PC-9 (cell line): Measurements from ENCODE around the gene CDK18. TPM values are rescaled to one million over a fixed set of nuclear protein-coding genes. Genes with fewer than 3 reads are reported as not detected.

Experiments
- BruUV-seq: library from RNA; stranded (reverse); fragments of 400-500 nt; replicated peaks from 2 replicates; lab custom pipeline; 2021; lab: Mats Ljungman, UMichigan
- CTCF ChIA-PET: fragments of 300-600 bp; sonication (Branson Sonifier 250); formaldehyde crosslinking; loops from one replicate; lab custom pipeline; 2022; ENCODE audit warnings: antibody characterized with exemption; lab: Charles Lee
- POLR2A ChIA-PET: fragments of 300-600 bp; sonication (Branson Sonifier 250); formaldehyde crosslinking; loops from one replicate; lab custom pipeline; 2022; ENCODE audit warnings: antibody characterized with exemption; ENCODE audit not compliant: unreplicated experiment; lab: Charles Lee
- DNase-seq, 2 experiments: peaks; one replicate each; pipeline versions ENCODE4 v3.0.0 to v3.0.0-alpha.2; 2015 to 2022; ENCODE audit warnings: mixed read lengths in 1 of 2
- H2AFZ ChIP-seq: fragments of 200-600 bp; sonication (generic); 2 replicates; pipeline ENCODE4 v1.8.1; 2017; ENCODE audit warnings: antibody characterized with exemption
- H3F3A ChIP-seq: fragments of 200-600 bp; sonication (generic); 2 replicates; pipeline ENCODE4 v1.8.1; 2017; ENCODE audit warnings: antibody characterized with exemption, mild to moderate bottlenecking, low read depth; ENCODE audit not compliant: insufficient read depth
- H3K27ac ChIP-seq: fragments of 200-600 bp; sonication (generic); 2 replicates; pipeline ENCODE4 v1.6.1; 2016; ENCODE audit warnings: mixed run types
- H3K27me3 ChIP-seq: fragments of 200-600 bp; sonication (generic); 2 replicates; pipeline ENCODE4 v1.6.1; 2016; ENCODE audit warnings: low read depth, mixed run types; ENCODE audit not compliant: insufficient read depth
- H3K36me3 ChIP-seq: fragments of 200-600 bp; sonication (generic); 2 replicates; pipeline ENCODE4 v1.6.1; 2016; ENCODE audit warnings: low read depth, mixed run types
- H3K4me1 ChIP-seq: fragments of 200-600 bp; sonication (generic); replicated peaks from 2 replicates; pipeline ENCODE4 v1.6.1; 2016; ENCODE audit warnings: mixed run types; ENCODE audit not compliant: insufficient read depth
- H3K4me2 ChIP-seq: fragments of 200-600 bp; sonication (generic); 2 replicates; pipeline ENCODE4 v1.6.1; 2017; ENCODE audit warnings: mixed run types
- H3K4me3 ChIP-seq: fragments of 200-600 bp; sonication (generic); 2 replicates; pipeline ENCODE4 v1.6.1; 2016; ENCODE audit warnings: mixed run types
- H3K79me2 ChIP-seq: fragments of 200-600 bp; sonication (generic); 2 replicates; pipeline ENCODE4 v1.6.1; 2017; ENCODE audit warnings: low read depth, mixed run types
- H3K9me2 ChIP-seq: fragments of 200-600 bp; sonication (generic); 2 replicates; pipeline ENCODE4 v1.8.1; 2017; ENCODE audit warnings: mild to moderate bottlenecking; ENCODE audit not compliant: insufficient read depth
- H3K9me3 ChIP-seq: fragments of 200-600 bp; sonication (generic); 2 replicates; pipeline ENCODE4 v1.8.1; 2016; ENCODE audit warnings: low read depth; ENCODE audit not compliant: insufficient read depth
- H4K20me1 ChIP-seq: fragments of 200-600 bp; sonication (generic); 2 replicates; pipeline ENCODE4 v1.8.1; 2017; ENCODE audit not compliant: insufficient read depth
- EZH2 ChIP-seq: fragments of 200-600 bp; sonication (generic); IDR thresholded peaks from 2 replicates; pipeline ENCODE4 v1.8.0; 2017; ENCODE audit warnings: antibody characterized with exemption, low read depth
- intact Hi-C: fragments of 100-400 bp; cut with micrococcal nuclease; formaldehyde crosslinking; loops from one replicate; pipeline ENCODE4 v1.10.0; 2022; ENCODE audit not compliant: unreplicated experiment
- total RNA-seq: library from RNA; stranded (reverse); gene quantifications from 2 replicates; pipeline ENCODE4 v1.2.3, GENCODE V29; 2021
- TF ChIP-seq, protein P1 (sequence below): fragments of 200-600 bp; sonication (generic); conservative IDR thresholded peaks from 2 replicates; pipeline ENCODE4 v1.6.1; 2017; ENCODE audit warnings: mixed run types, antibody characterized with exemption, mild to moderate bottlenecking, moderate library complexity

Gene CDK18
- total RNA-seq, 1 experiment from 2014 or later = 35.3 TPM

GRCh38 chr1:205470131-205470530, 34.3 kb upstream of the CDK18 start:
- no peak overlapping the region for H2AFZ ChIP-seq
- CTCF ChIA-PET = no interaction called here
- H4K20me1 ChIP-seq = no peaks in the 10 kb centered on the region
- H3F3A ChIP-seq = no peaks in the 10 kb centered on the region
- no peak overlapping the region for H3K4me3 ChIP-seq
- no peak for TF ChIP-seq EZH2
- TF ChIP-seq, protein P1, sequence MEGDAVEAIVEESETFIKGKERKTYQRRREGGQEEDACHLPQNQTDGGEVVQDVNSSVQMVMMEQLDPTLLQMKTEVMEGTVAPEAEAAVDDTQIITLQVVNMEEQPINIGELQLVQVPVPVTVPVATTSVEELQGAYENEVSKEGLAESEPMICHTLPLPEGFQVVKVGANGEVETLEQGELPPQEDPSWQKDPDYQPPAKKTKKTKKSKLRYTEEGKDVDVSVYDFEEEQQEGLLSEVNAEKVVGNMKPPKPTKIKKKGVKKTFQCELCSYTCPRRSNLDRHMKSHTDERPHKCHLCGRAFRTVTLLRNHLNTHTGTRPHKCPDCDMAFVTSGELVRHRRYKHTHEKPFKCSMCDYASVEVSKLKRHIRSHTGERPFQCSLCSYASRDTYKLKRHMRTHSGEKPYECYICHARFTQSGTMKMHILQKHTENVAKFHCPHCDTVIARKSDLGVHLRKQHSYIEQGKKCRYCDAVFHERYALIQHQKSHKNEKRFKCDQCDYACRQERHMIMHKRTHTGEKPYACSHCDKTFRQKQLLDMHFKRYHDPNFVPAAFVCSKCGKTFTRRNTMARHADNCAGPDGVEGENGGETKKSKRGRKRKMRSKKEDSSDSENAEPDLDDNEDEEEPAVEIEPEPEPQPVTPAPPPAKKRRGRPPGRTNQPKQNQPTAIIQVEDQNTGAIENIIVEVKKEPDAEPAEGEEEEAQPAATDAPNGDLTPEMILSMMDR = no peak
- H3K4me1 ChIP-seq = no peaks in the 10 kb centered on the region
- intact Hi-C loops = no loop called here
- BruUV-seq = no TSS peak
- H3K27me3 ChIP-seq = peaks cover 24% of the 10 kb centered on the region
- POLR2A ChIA-PET = no interaction called here
- H3K9me2 ChIP-seq = no peaks in the 10 kb centered on the region
- H3K27ac ChIP-seq = no peak overlapping the region
- no peaks in the 10 kb centered on the region for H3K36me3 ChIP-seq
- H3K4me2 ChIP-seq = no peak overlapping the region
- H3K79me2 ChIP-seq = no peaks in the 10 kb centered on the region
- H3K9me3 ChIP-seq = no peaks in the 10 kb centered on the region
- DNase-seq = no peak

DNA sequence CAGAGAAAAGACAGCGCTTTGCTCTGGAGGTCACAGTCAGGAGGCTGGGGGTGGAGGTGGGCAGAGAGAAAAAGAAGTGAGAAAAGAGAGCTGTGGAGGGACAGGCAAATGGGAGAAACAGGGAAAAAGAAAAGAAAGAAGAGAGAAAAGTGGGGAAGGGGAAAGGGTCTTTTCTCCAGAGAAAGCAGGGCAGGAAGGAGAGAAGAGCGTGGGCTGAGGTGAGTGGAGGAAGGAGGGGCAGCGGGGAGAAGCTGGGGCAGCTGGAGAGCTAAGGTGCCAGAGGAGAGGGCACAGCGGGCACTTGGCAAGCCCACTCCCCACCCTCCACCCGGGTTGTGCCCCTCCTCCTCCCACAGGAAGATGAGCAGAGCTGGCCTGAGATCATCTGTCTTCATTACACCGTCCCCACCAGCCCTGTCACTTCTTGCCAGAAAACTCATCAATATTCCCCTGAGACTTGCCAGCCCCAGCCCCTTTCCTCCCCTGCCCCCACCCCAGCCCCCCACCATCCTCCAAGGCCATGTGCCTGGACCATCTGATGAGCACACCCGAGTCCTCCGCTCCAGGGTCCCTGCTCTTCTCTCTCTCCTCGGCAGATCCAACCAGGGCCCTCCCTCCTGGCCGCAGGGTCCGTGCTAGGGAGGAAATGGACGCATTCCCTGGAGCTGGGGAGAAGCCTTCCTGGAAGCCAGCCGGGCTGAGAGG, 31.6 kb upstream of the CDK18 start:
- Histone ChIP-seq H3K9me3 (no peaks in the 10 kb centered on the region), H3K27ac (no peak overlapping the region), H3K36me3 (no peaks in the 10 kb centered on the region), H3F3A (no peaks in the 10 kb centered on the region), H3K79me2 (no peaks in the 10 kb centered on the region), H2AFZ (no peak overlapping the region), H3K9me2 (no peaks in the 10 kb centered on the region), H3K4me3 (no peak overlapping the region), H3K4me1 (peaks cover 8% of the 10 kb centered on the region), H3K27me3 (0 out of 2 replicates have a peak, but pooled peaks cover 5% of the 10 kb centered on the region), H3K4me2 (no peak overlapping the region), H4K20me1 (no peaks in the 10 kb centered on the region)
- no peak for TF ChIP-seq EZH2
- TF ChIP-seq, protein P1 = no peak
- ChIA-PET CTCF (no interaction called here), POLR2A (no interaction called here)
- DNase-seq = no peak
- BruUV-seq = no TSS peak
- intact Hi-C loops = no loop called here

GRCh38 chr1:205473475-205473874, 31.0 kb upstream of the CDK18 start:
- H3K4me1 ChIP-seq = peaks cover 12% of the 10 kb centered on the region
- ChIA-PET POLR2A (no interaction called here), CTCF (no interaction called here)
- no peak overlapping the region for H3K27ac ChIP-seq
- BruUV-seq = no TSS peak
- H3F3A ChIP-seq = peaks cover 3% of the 10 kb centered on the region
- H3K4me3 ChIP-seq = no peak overlapping the region
- TF ChIP-seq, protein P1 = no peak
- no peaks in the 10 kb centered on the region for H3K36me3 ChIP-seq
- 0 out of 2 replicates have a peak, but pooled peaks cover 5% of the 10 kb centered on the region for H3K27me3 ChIP-seq
- no peak for DNase-seq
- no peaks in the 10 kb centered on the region for H4K20me1 ChIP-seq
- no peak overlapping the region for H2AFZ ChIP-seq
- intact Hi-C loops = no loop called here
- no peak overlapping the region for H3K4me2 ChIP-seq
- no peaks in the 10 kb centered on the region for H3K79me2 ChIP-seq
- H3K9me3 ChIP-seq = no peaks in the 10 kb centered on the region
- no peaks in the 10 kb centered on the region for H3K9me2 ChIP-seq
